ENCODE measurements around the gene MRPS27.

MRPS27 gene

DNA sequence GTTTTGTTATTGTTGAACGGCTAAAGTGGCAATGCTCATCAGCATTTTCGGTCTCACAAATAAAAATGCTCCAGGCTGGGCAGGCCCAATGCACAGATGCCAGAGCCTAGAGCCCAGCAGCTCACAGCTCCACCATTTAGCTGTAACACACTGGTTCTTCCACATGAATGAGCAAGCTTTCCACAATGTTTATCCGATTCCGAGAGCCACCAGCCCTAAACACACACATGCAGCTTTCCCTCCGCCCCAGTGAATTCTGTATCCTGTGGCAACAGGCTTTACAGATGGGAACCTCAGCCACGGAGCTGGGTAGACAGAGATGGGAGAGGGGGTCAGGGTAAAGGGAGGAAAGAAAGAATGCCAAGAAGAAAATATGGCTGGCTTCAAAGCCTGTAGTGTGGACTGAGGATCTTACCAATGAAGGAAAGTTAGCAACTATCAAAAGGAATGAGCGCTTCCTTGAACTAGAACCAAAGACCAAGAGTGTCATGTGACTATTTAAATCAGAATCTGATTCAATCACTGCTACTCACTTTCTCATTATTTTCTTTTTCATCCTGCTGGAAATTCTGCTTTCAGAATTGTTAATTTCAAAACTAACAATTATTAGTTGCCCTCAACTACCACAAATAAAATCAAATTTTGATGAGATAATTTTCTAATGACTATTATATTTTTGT lies 77.1 kb downstream of the MRPS27 start:
- in situ Hi-C loops (cut with HindIII; ENCODE audit: low sequenced_read_pairs) = no loop called here
- TF ChIP-seq, protein P1, sequence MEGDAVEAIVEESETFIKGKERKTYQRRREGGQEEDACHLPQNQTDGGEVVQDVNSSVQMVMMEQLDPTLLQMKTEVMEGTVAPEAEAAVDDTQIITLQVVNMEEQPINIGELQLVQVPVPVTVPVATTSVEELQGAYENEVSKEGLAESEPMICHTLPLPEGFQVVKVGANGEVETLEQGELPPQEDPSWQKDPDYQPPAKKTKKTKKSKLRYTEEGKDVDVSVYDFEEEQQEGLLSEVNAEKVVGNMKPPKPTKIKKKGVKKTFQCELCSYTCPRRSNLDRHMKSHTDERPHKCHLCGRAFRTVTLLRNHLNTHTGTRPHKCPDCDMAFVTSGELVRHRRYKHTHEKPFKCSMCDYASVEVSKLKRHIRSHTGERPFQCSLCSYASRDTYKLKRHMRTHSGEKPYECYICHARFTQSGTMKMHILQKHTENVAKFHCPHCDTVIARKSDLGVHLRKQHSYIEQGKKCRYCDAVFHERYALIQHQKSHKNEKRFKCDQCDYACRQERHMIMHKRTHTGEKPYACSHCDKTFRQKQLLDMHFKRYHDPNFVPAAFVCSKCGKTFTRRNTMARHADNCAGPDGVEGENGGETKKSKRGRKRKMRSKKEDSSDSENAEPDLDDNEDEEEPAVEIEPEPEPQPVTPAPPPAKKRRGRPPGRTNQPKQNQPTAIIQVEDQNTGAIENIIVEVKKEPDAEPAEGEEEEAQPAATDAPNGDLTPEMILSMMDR (IDR thresholded peaks at IDR 0.05; ENCODE audit: low read depth, low read length, missing control alignments) = no peak
- no peak for DNase-seq (ENCODE audit: low read depth)
- H3K4me3 ChIP-seq (ENCODE audit: low read depth, low read length) = no peak overlapping the region

DNA sequence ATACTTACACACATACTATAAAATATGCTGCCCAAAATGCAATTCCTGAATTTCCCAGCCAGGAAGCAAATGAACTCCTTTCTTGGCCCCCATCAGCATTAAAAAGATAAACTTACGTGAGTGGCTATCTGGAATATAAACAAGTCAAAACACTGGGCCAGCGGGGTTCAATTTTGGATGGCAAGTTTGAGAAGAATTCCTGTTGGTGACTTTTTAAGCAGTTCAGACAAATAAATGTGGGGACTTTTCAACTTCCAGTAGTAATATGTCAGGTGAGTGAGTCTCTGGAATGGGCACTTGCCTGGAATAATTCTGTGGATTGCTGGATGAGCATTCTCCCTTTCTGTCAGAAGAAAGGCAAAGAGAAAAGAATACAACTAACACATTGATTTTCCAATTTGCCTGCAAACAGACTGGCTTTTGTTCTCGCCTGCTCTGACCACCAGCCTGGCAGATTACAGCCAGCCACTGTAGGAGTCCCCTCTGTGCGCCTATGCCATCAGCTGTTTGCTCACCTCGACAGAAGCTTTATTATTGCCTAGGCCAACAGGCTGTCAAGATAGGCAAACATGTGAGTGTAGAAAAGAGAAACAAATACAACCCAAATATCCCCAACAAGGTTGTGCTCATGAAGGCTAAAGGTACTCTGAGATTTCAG lies 78.6 kb downstream of the MRPS27 start:
- no peak overlapping the region for H3K4me3 ChIP-seq (ENCODE audit: low read depth, low read length)
- DNase-seq (ENCODE audit: low read depth) = no peak
- in situ Hi-C loops (cut with HindIII; ENCODE audit: low sequenced_read_pairs) = no loop called here
- TF ChIP-seq, protein P1 (IDR thresholded peaks at IDR 0.05; ENCODE audit: low read depth, low read length, missing control alignments) = no peak

DNA sequence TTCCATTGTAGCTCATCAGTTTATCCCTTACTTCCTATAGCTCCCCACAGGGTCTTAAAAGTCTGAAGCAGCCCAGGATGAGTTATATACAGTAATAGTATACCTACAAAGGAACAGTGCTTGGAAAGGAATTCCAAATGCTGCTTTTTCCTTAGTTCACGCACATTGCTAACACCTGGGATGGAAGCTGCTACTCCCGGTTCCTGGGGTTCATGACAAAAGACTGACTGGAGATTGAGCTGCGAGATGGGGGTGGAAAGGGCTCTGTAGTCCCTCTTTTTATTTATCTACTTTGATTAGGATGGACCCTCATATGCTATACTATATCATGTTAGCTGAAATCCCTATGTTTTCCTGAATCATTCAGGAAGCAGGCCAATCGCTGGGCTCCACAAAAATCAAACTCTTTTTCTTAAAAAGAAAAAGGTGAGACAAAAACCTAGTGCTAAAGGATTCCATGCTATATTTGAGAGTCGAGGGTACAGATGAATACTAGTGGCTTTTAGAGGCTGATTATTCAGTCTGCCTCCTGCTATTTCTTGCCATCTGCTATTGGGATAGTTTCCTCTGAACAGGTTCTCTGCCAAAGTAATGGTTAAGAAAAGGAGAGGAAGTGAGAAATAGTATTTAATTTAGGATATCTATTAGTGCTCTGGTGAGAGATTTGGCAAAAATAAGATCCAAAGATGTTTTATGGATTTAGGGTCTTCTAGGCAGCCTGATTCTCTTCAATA lies 81.2 kb downstream of the MRPS27 start:
- TF ChIP-seq, protein P1 (IDR thresholded peaks at IDR 0.05; ENCODE audit: low read depth, low read length, missing control alignments) = no peak
- in situ Hi-C loops (cut with HindIII; ENCODE audit: low sequenced_read_pairs) = no loop called here
- no peak for DNase-seq (ENCODE audit: low read depth)
- H3K4me3 ChIP-seq (ENCODE audit: low read depth, low read length) = no peak overlapping the region

DNA sequence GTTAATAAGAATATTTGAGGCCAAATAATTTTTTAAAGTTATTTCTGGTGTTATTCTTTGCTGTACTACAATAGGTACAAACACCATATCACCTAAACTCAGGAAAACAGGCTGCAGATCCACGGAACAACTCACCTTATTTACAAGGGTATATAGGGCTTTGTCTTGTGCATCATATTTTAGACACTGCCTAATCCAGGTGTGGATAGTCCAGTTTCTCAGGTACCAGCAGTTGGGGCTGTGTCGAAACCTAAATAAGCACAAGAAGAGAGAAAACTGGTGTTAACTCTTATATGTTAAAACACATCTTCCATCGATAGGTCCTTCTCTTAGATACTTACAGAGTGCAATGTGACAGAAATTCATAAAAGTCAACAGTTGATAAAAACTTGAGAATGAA lies 82.2 kb downstream of the MRPS27 start:
- TF ChIP-seq, protein P1 (IDR thresholded peaks at IDR 0.05; ENCODE audit: low read depth, low read length, missing control alignments) = no peak
- H3K4me3 ChIP-seq (ENCODE audit: low read depth, low read length) = no peak overlapping the region
- in situ Hi-C loops (cut with HindIII; ENCODE audit: low sequenced_read_pairs) = no loop called here
- DNase-seq (ENCODE audit: low read depth) = no peak

DNA sequence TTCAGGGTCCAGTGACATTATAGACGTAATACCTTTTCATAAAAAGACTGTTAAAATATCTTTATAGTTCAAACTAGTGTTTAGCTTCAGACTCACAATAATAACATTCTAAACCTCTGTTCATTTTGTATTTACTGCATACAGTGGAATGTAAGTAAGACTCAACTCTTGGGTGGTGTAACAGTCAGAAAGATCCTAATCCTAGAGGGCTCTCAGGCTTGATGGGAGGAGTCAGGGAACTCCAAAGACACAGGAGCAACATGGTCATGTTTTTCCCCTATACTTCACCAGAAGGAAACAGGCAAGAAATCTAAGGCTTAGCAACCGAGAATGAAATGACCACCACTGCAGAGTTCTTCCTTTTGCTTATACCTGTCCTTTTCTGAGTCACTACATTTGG lies 82.6 kb downstream of the MRPS27 start:
- TF ChIP-seq, protein P1 (IDR thresholded peaks at IDR 0.05; ENCODE audit: low read depth, low read length, missing control alignments) = no peak
- in situ Hi-C loops (cut with HindIII; ENCODE audit: low sequenced_read_pairs) = no loop called here
- no peak overlapping the region for H3K4me3 ChIP-seq (ENCODE audit: low read depth, low read length)
- DNase-seq (ENCODE audit: low read depth) = no peak

DNA sequence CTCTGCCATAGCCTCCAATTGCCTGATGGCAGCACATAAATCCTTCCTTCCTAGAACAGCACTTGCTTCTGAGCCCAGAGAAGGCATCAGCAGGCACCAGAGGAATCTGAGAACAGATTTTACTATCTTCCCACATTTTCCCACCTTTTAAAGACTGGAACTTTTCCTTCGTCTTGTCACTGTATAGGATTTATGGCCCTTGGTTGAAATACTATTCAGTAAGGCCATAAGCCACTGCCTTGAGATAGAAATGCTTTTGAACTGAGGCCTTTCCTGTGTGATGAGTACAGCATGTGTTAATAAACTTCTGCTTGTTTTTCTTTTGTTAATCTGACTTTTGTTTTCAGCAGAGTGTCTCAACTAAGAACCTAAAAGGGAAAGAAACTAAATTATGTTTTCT lies 84.3 kb downstream of the MRPS27 start:
- TF ChIP-seq, protein P1 (IDR thresholded peaks at IDR 0.05; ENCODE audit: low read depth, low read length, missing control alignments) = no peak
- DNase-seq (ENCODE audit: low read depth) = no peak
- H3K4me3 ChIP-seq (ENCODE audit: low read depth, low read length) = no peak overlapping the region
- in situ Hi-C loops (cut with HindIII; ENCODE audit: low sequenced_read_pairs) = no loop called here
